ENCODE results near the gene C6orf89. TPM values are rescaled to one million over a fixed set of nuclear protein-coding genes. Genes with fewer than 3 reads are reported as not detected.

C6orf89 gene
- total and polyA plus RNA-seq, 2 of the 13 experiments (the other 11 are each of a cell fraction or from before 2014, with no cell fraction given), result 22.1 to 32.2 TPM

DNA sequence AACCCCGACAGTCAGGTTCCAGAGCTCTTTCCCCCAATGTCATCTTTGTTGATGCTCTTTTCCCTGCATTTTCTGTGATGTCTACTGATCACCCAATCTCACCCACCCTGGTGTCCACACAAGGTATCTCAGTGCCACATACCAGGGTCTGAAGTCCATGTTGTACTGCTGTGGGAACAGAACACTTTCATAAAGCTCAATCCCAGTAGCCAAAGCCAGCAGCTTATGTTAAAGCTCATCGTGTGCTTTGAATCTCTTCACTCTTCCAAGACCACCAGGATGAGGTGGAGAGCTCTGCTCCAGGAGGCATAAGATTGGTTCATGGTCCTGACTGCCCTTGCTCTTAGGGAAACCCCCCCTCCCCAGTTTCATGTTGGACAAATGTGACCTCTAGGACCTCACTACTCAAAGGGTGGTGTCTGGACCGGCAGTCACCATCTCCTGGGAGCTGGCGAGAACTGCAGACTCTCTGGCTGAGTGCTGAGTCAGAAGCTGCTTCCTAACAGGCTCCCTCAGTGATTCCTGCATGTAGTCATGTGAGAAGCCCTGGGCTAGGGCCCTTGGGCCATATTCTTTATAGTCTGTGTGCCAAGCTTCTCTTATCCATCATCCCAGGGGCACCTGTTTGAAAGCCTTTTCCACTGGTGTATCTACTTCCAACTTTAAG, 33.1 kb upstream of the C6orf89 start (continued):
- TF ChIP-seq PAXIP1 (CRISPR knock-in tag; conservative IDR thresholded peaks at IDR 0.05) (peak; percentile 31; the same call in 1 of the 2 replicates), NR2F6 (IDR thresholded peaks at IDR 0.05) (peak; percentile 72), NR2F6 (CRISPR knock-in tag; IDR thresholded peaks at IDR 0.05) (peak; percentile 71), EED (CRISPR knock-in tag; IDR thresholded peaks at IDR 0.05) (no peak), ZNF589 (CRISPR knock-in tag; conservative IDR thresholded peaks at IDR 0.05) (no peak), ZNF773 (CRISPR knock-in tag; IDR thresholded peaks at IDR 0.05; ENCODE audit: borderline replicate concordance) (no peak), ZNF703 (CRISPR knock-in tag; IDR thresholded peaks at IDR 0.05; ENCODE audit: borderline replicate concordance) (no peak), ZNF343 (CRISPR knock-in tag; IDR thresholded peaks at IDR 0.05) (no peak)

- Histone ChIP-seq H3K36me3 (replicated peaks in 1 of 2; ENCODE audit: control insufficient read depth in 1 of 2, insufficient read depth in 2 of 2, low read length in 2 of 2) (peaks cover 15 to 46% of the 10 kb centered on the region in 2 experiments), H3K79me2 (ENCODE audit: insufficient read depth, low read length) (peaks cover 6% of the 10 kb centered on the region), H3K27ac (ENCODE audit: extremely low read length, insufficient read depth, low read length) (peak overlapping the region; percentile 59), H3K4me1 (ENCODE audit: insufficient read depth, low read length) (peaks cover 35% of the 10 kb centered on the region), H2AFZ (ENCODE audit: low read length) (no peak overlapping the region), H3K4me2 (ENCODE audit: low read depth, low read length) (no peak overlapping the region), H3K27me3 (ENCODE audit: control insufficient read depth in 1 of 2, insufficient read depth in 2 of 2, low read length in 2 of 2) (no peaks in the 10 kb centered on the region), H3K9ac (ENCODE audit: insufficient read depth, low read depth, low read length) (no peak overlapping the region), H4K20me1 (ENCODE audit: insufficient read depth, low read length) (no peaks in the 10 kb centered on the region), H3K9me3 (ENCODE audit: low read length) (no peaks in the 10 kb centered on the region), H3K4me3 (replicated peaks in 1 of 3; ENCODE audit: insufficient read depth in 1 of 3, low read depth in 2 of 3, low read length in 3 of 3) (no peak overlapping the region)
- no peak for FAIRE-seq
- BruUV-seq (replicated peaks), result no TSS peak
- intact Hi-C loops (cut with micrococcal nuclease; ENCODE audit: unreplicated experiment) (loop anchor here (10.0 kb wide), 1 partner anchor 229 kb away; no protein-coding TSS in a partner anchor), in situ Hi-C loops (cut with HindIII; ENCODE audit: extremely low pct_ligation_motif_present, low pct_unique_long_range_greater_than_20kb) (loop anchor here (5.0 kb wide), 2 partner anchors 41 to 81 kb away; no protein-coding TSS in a partner anchor)
- ATAC-seq, result no peak
- no peak for DNase-seq (ENCODE audit: low spot score)
- POLR2A ChIA-PET, result interaction anchor here (1.3 to 3.1 kb wide), 2 partner anchors 16 to 21 kb away, joined by 5 to 29 read pairs; partner anchors contain the start of gene PPIL1
- CTCF ChIA-PET (ENCODE audit: low intra/inter-chr PET ratio, low total read pairs), result interaction anchor here (1.6 to 4.6 kb wide), 3 partner anchors 17 to 88 kb away, joined by 4 to 47 read pairs (median 40); no protein-coding TSS in a partner anchor
- 92% methylated on average over 5 of the region's 5 CpGs for WGBS (ENCODE audit: low lambda C conversion rate)
- no peak for TF ChIP-seq DRAP1 (CRISPR knock-in tag; IDR thresholded peaks at IDR 0.05)
- TF ChIP-seq BRCA1 (CRISPR knock-in tag; IDR thresholded peaks at IDR 0.05), result no peak
- TF ChIP-seq SRF (IDR thresholded peaks at IDR 0.05; ENCODE audit: low read depth, low read length), result 0 out of 2 replicates have a peak, but pooled peaks have one; percentile 16
- no peak for TF ChIP-seq ZNF280B (CRISPR knock-in tag; IDR thresholded peaks at IDR 0.05; ENCODE audit: borderline replicate concordance)
These were observed 32.4 kb upstream of the C6orf89 start for GRCh38 chr6:36853325-36853724.

All from HepG2 (cell line).